ENCODE measurements around the gene RBFOX1.

RBFOX1 gene

DNA sequence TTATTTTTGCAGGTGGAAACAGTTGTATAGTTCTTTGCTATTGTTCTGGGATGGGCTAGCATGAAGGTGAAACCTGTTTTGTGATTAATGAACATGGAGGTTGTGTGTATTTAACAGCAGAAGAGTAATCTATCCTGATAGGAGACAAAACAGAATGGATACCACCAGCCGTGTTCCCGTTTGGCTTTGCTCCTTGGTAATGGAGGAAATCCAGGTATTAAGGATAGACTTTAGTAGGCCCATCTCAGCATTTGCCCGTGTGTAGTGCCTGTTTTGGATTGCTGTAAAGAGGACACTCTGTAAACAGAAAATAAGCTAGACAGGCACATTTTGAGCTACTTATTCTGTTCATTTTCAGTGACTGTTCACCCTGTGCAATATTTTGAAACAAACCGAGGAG is 215.1 kb downstream of the RBFOX1 start:
- DNase-seq (ENCODE audit: low spot score), result no peak
- in situ Hi-C loops (cut with MboI; ENCODE audit: low pct_unique_long_range_greater_than_20kb, low sequenced_read_pairs, unreplicated experiment), result no loop called here
- TF ChIP-seq, protein P1, sequence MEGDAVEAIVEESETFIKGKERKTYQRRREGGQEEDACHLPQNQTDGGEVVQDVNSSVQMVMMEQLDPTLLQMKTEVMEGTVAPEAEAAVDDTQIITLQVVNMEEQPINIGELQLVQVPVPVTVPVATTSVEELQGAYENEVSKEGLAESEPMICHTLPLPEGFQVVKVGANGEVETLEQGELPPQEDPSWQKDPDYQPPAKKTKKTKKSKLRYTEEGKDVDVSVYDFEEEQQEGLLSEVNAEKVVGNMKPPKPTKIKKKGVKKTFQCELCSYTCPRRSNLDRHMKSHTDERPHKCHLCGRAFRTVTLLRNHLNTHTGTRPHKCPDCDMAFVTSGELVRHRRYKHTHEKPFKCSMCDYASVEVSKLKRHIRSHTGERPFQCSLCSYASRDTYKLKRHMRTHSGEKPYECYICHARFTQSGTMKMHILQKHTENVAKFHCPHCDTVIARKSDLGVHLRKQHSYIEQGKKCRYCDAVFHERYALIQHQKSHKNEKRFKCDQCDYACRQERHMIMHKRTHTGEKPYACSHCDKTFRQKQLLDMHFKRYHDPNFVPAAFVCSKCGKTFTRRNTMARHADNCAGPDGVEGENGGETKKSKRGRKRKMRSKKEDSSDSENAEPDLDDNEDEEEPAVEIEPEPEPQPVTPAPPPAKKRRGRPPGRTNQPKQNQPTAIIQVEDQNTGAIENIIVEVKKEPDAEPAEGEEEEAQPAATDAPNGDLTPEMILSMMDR (IDR thresholded peaks at IDR 0.05; ENCODE audit: extremely low read depth, insufficient read depth, missing control alignments), result no peak

DNA sequence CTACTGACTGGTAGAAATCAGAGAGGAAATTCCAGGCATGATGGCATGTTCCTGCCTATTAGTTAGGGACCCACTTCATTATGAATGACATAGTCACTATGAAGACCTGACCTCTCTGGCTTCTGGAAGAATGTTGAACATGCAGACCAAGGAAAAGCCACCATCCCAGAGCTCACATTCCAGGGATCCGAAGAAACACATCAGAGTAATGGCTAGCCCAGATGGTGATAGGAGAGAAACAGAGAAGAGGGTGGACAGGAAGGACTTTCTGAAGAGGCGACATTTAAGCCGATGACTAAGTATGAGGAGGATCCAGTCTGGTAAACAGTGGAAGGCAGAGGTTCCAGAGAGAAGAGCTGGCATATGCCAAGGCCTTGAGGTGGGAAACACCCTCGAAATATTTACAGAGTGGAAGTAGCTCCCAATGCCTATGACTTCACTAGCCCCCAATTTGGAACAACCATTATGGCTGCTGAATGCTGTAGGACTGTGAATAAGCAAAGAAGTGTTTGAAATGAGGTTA is 216.2 kb downstream of the RBFOX1 start:
- in situ Hi-C loops (cut with MboI; ENCODE audit: low pct_unique_long_range_greater_than_20kb, low sequenced_read_pairs, unreplicated experiment), result no loop called here
- DNase-seq (ENCODE audit: low spot score), result no peak
- TF ChIP-seq, protein P1 (IDR thresholded peaks at IDR 0.05; ENCODE audit: extremely low read depth, insufficient read depth, missing control alignments), result no peak

DNA sequence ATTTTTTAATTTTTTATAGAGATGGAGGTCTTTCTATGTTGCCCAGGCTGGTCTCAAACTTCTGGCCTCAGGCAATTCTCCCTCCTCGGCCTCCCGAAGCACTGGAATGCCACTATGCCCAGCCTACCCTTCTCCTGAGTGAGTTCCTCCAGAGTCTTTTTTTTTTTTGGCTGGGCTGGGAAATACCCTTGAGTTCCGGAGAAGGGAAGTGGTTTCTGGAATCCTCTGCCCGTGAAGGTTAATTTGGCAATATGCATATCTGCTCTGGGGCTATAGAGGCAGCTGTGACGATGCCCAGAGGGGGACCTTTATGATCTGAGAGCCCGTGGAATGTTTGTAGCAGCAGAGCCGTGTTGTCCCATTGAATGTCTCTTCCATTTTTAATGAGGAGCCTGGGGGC is 217.5 kb downstream of the RBFOX1 start:
- in situ Hi-C loops (cut with MboI; ENCODE audit: low pct_unique_long_range_greater_than_20kb, low sequenced_read_pairs, unreplicated experiment), result no loop called here
- DNase-seq (ENCODE audit: low spot score), result no peak
- TF ChIP-seq, protein P1 (IDR thresholded peaks at IDR 0.05; ENCODE audit: extremely low read depth, insufficient read depth, missing control alignments), result no peak

DNA sequence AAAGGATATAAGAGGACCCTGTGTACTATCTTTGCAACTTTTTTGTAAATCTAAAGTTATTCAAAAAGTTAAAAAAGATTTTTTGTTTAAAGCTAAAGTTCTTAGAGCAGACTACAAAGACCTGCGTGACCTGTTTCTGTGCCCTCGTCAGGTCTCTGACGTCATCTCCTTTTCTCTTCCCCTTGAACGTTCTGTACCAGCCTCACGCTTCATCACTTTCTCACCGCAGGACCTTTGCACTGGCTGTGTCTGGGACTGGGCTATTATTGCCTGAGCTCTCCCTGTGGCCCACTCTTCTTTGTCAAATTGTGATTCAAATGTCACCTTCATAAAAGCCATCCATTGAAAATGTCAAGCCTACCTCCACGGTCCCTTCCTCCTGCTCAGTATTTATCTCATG is 222.8 kb downstream of the RBFOX1 start:
- TF ChIP-seq, protein P1 (IDR thresholded peaks at IDR 0.05; ENCODE audit: extremely low read depth, insufficient read depth, missing control alignments), result no peak
- no peak for DNase-seq (ENCODE audit: low spot score)
- in situ Hi-C loops (cut with MboI; ENCODE audit: low pct_unique_long_range_greater_than_20kb, low sequenced_read_pairs, unreplicated experiment), result no loop called here

DNA sequence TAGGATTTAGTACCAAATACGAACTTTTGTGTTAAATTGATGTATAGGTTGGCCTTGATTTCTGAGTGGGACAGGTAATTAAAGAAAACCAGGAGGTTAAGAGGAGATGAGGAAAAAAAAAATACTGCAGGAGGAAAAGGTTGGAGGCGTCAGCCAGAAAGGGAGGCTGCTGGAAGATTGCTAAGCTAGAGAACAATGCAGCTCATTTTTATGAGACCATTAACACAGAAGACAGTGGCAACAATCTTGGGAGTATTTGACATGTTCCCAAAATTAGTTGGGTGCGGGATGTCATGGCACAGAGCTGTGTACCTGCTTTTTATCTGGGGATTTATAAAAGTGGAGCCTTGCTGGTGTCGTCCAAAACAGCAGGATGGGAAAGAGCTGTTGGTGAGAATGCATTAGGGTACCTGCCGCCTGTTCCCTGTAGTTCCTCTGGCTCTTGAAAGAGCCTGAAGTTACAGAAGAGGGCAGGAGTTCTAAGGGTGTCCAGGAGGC is 229.3 kb downstream of the RBFOX1 start:
- TF ChIP-seq, protein P1 (IDR thresholded peaks at IDR 0.05; ENCODE audit: extremely low read depth, insufficient read depth, missing control alignments), result no peak
- DNase-seq (ENCODE audit: low spot score), result no peak
- in situ Hi-C loops (cut with MboI; ENCODE audit: low pct_unique_long_range_greater_than_20kb, low sequenced_read_pairs, unreplicated experiment), result no loop called here

DNA sequence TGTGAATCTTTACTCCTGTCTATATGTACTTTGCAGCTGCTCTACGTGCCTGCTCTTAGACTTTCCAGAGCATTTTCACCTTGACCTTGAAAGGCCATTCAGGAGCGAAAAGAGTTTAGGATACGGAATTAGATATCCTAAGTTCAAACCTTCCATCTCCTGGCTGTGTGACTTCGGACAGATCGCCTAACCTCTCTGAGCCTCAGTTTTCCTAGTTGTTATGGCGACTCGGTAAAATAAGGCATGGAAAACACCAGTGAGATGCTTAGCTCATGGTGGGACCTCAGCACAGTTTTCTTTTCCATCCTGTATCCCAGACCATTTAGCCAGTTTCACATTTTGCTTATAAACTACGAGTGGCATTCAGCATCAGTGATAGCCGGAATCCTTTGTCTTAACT is 233.7 kb downstream of the RBFOX1 start:
- in situ Hi-C loops (cut with MboI; ENCODE audit: low pct_unique_long_range_greater_than_20kb, low sequenced_read_pairs, unreplicated experiment), result no loop called here
- TF ChIP-seq, protein P1 (IDR thresholded peaks at IDR 0.05; ENCODE audit: extremely low read depth, insufficient read depth, missing control alignments), result no peak
- no peak for DNase-seq (ENCODE audit: low spot score)
